ENCODE results near the gene CLEC7A. TPM values are rescaled to one million over a fixed set of nuclear protein-coding genes. Genes with fewer than 3 reads are reported as not detected.
A peak's percentile ranks its signal among the peaks of the same experiment; 100 is the strongest.

The CLEC7A gene
- total and polyA plus RNA-seq, 8 donors = 0.60 to 8.5 (median 1.1) TPM

GRCh38 chr12:10094646-10095395 lies 35.2 kb downstream of the CLEC7A start:
- Histone ChIP-seq H3K27me3 (peaks cover 0 to 3% (median 0%) of the 10 kb centered on the region in 4 donors), H3K4me1 (no peaks in the 10 kb centered on the region), H3K36me3 (no peaks in the 10 kb centered on the region), H3K4me3 (no peak overlapping the region), H3K27ac (no peak overlapping the region), H3K9me3 (no peaks in the 10 kb centered on the region)
- intact Hi-C loops (cut with DNase I) = no loop called here
- ATAC-seq (peak in 2 of 4 donors; percentile 37 to 51), FAIRE-seq (no peak), DNase-seq (no peak)
- 42 to 46% methylated on average over 4 of the region's 4 CpGs for WGBS, 2 donors
- TF ChIP-seq CTCF (IDR thresholded peaks at IDR 0.05) = no peak

GRCh38 chr12:10088955-10089900 lies 40.8 kb downstream of the CLEC7A start:
- H3K9me3 ChIP-seq = no peaks in the 10 kb centered on the region
- TF ChIP-seq CTCF (IDR thresholded peaks at IDR 0.05) = no peak
- no peak overlapping the region for H3K27ac ChIP-seq
- no peak for ATAC-seq
- no peak for DNase-seq
- FAIRE-seq = no peak
- no peaks in the 10 kb centered on the region for H3K36me3 ChIP-seq
- peaks cover 0 to 3% (median 0%) of the 10 kb centered on the region in 4 donors for H3K27me3 ChIP-seq
- intact Hi-C loops (cut with DNase I) = no loop called here
- H3K4me3 ChIP-seq = no peak overlapping the region
- no peaks in the 10 kb centered on the region for H3K4me1 ChIP-seq
- WGBS, 2 donors = 37 to 40% methylated on average over 8 of the region's 8 CpGs

GRCh38 chr12:10088031-10088430 lies 42.0 kb downstream of the CLEC7A start:
- Histone ChIP-seq H3K27ac (no peak overlapping the region), H3K4me1 (no peaks in the 10 kb centered on the region), H3K9me3 (no peaks in the 10 kb centered on the region), H3K27me3 (peaks cover 0 to 3% (median 0%) of the 10 kb centered on the region in 4 donors), H3K4me3 (no peak overlapping the region), H3K36me3 (no peaks in the 10 kb centered on the region)
- no peak for TF ChIP-seq CTCF (IDR thresholded peaks at IDR 0.05)
- intact Hi-C loops (cut with DNase I) = no loop called here
- FAIRE-seq (no peak), ATAC-seq (no peak), DNase-seq (no peak)

GRCh38 chr12:10086387-10086786 lies 43.6 kb downstream of the CLEC7A start:
- peak; percentile 26 for FAIRE-seq
- TF ChIP-seq CTCF (IDR thresholded peaks at IDR 0.05) = no peak
- no peaks in the 10 kb centered on the region for H3K9me3 ChIP-seq
- peaks cover 0 to 3% (median 0%) of the 10 kb centered on the region in 4 donors for H3K27me3 ChIP-seq
- intact Hi-C loops (cut with DNase I) = no loop called here
- DNase-seq = no peak
- WGBS, 2 donors = 41 to 62% methylated on average over 3 of the region's 3 CpGs
- no peak for ATAC-seq
- H3K4me3 ChIP-seq = no peak overlapping the region
- no peak overlapping the region for H3K27ac ChIP-seq
- H3K36me3 ChIP-seq = no peaks in the 10 kb centered on the region
- no peaks in the 10 kb centered on the region for H3K4me1 ChIP-seq

All from pancreas (tissue), 10 donors.